HG02678 (cell line): ENCODE data around the gene L3MBTL3.

Source experiments
- ATAC-seq: cut with Tn5 transposase; IDR thresholded peaks from one replicate; pipeline ENCODE4 v1.9.1; 2021; ENCODE audit warnings: mild to moderate bottlenecking, moderate library complexity; ENCODE audit not compliant: unreplicated experiment

The L3MBTL3 gene

GRCh38 chr6:130026859-130027258, 8.5 kb downstream of the L3MBTL3 start:
- ATAC-seq, result no peak

- peak; percentile 86 for ATAC-seq
Measured at GRCh38 chr6:130027948-130028347, 9.6 kb downstream of the L3MBTL3 start.

- no peak for ATAC-seq
Measured at GRCh38 chr6:130029163-130029562, 10.8 kb downstream of the L3MBTL3 start.

- no peak for ATAC-seq
Measured at GRCh38 chr6:130032758-130033340, 14.5 kb downstream of the L3MBTL3 start.

- no peak for ATAC-seq
Measured at GRCh38 chr6:130033949-130034348, 15.6 kb downstream of the L3MBTL3 start.

GRCh38 chr6:130034378-130035146, 16.2 kb downstream of the L3MBTL3 start:
- no peak for ATAC-seq

GRCh38 chr6:130035211-130035610, 16.8 kb downstream of the L3MBTL3 start:
- ATAC-seq, result no peak

- no peak for ATAC-seq
Measured at GRCh38 chr6:130037207-130037811, 18.9 kb downstream of the L3MBTL3 start.

GRCh38 chr6:130041594-130041993, 23.2 kb downstream of the L3MBTL3 start:
- ATAC-seq, result no peak

- no peak for ATAC-seq
Measured at GRCh38 chr6:130043344-130043743, 25.0 kb downstream of the L3MBTL3 start.

GRCh38 chr6:130045622-130046021, 27.2 kb downstream of the L3MBTL3 start:
- ATAC-seq, result no peak

- ATAC-seq, result no peak
Measured at GRCh38 chr6:130046671-130047070, 28.3 kb downstream of the L3MBTL3 start.

GRCh38 chr6:130047088-130047995, 29.0 kb downstream of the L3MBTL3 start:
- ATAC-seq, result no peak

GRCh38 chr6:130050230-130050629, 31.8 kb downstream of the L3MBTL3 start:
- no peak for ATAC-seq

GRCh38 chr6:130054725-130055124, 36.3 kb downstream of the L3MBTL3 start:
- ATAC-seq, result no peak

- no peak for ATAC-seq
Measured at GRCh38 chr6:130055271-130055670, 36.9 kb downstream of the L3MBTL3 start.

- ATAC-seq, result no peak
Measured at GRCh38 chr6:130057495-130057894, 39.1 kb downstream of the L3MBTL3 start.

GRCh38 chr6:130063806-130064205, 45.4 kb downstream of the L3MBTL3 start:
- no peak for ATAC-seq

GRCh38 chr6:130065609-130066156, 47.3 kb downstream of the L3MBTL3 start:
- no peak for ATAC-seq

GRCh38 chr6:130069485-130069884, 51.1 kb downstream of the L3MBTL3 start:
- ATAC-seq, result no peak

- no peak for ATAC-seq
Measured at GRCh38 chr6:130070326-130070725, 51.9 kb downstream of the L3MBTL3 start.
